NT2/D1 (cell line): Measurements from ENCODE around the gene SMTNL2.
"Not testable (repeated sequence)": the region's sequence is repeated elsewhere in the genome, so short reads cannot be mapped to it uniquely, and the experiment has no call there.

Experiments
- YY1 ChIP-seq: IDR thresholded peaks from 2 replicates; pipeline ENCODE4 v1.6.1; 2011; ENCODE audit not compliant: insufficient read length, insufficient read depth
- ZNF274 ChIP-seq: IDR thresholded peaks from 2 replicates; pipeline ENCODE4 v1.6.1; 2011; ENCODE audit warnings: mild to moderate bottlenecking, low read depth, low read length

- not testable (repeated sequence) for TF ChIP-seq YY1, ZNF274
These were observed 6.0 kb upstream of the SMTNL2 start for GRCh38 chr17:4578349-4578748.
